ENCODE measurements around the gene TMEM18.

DNA sequence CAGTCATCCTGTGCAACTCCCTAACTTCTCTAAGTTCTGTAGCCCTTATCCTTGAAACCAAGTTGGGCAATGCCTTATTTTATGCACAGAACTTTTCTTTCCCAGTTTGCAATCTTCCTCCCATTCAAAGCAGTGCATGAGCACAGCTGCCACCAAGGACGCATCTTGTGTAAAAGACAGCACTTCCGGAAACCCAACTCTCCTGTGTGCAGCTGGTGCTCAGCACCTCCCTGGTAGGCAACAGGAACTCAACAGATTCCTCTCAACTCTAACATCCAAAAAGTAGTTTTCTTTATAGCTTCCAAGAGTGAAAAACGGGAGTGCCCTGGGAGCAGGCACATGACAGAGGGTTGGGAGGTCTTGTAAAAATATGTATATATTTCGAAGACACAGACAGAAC is 2.2 kb downstream of the TMEM18 start:
- TF ChIP-seq POLR2A (IDR thresholded peaks at IDR 0.05; ENCODE audit: low read depth, low read length) = no peak
- TF ChIP-seq POLR2AphosphoS5 (IDR thresholded peaks at IDR 0.05; ENCODE audit: low read depth, low read length) = no peak
- TF ChIP-seq PAX5 (IDR thresholded peaks at IDR 0.05; ENCODE audit: insufficient read depth, low read length, severe bottlenecking) = no peak
